Heart left ventricle (tissue), 16 donors: ENCODE data around the gene SEMA4D. TPM values are rescaled to one million over a fixed set of nuclear protein-coding genes. Genes with fewer than 3 reads are reported as not detected.
A peak's percentile ranks its signal among the peaks of the same experiment; 100 is the strongest.

Experiments
- ATAC-seq, 4 donors: fragments of 200-7000 bp; cut with Tn5 transposase; one replicate each; pipeline ENCODE4 v1.9.1; 2020 to 2022; ENCODE audit warnings: moderate library complexity in 4 of 4, mild to moderate bottlenecking in 3 of 4, moderate number of reproducible peaks in 1 of 4
- DNase-seq, 5 donors: peaks; one replicate each; pipeline ENCODE4 v3.0.0-alpha.2; 2020
- H3K27ac ChIP-seq, 12 donors: fragments of 200-600 bp; sonication (generic) in 4 of 12; one replicate each; pipeline versions ENCODE4 v1.5.0 to v1.8.0; 2016 to 2022; ENCODE audit warnings: mild to moderate bottlenecking in 2 of 12
- H3K27me3 ChIP-seq, 9 donors: fragments of 200-600 bp; sonication (generic) in 2 of 9; one replicate each; pipeline versions ENCODE4 v1.5.1 to v1.8.0; 2016 to 2022; ENCODE audit warnings: mild to moderate bottlenecking in 3 of 9
- H3K36me3 ChIP-seq, 9 donors: fragments of 200-600 bp; sonication (generic) in 2 of 9; one replicate each; pipeline versions ENCODE4 v1.5.0 to v1.8.0; 2018 to 2022; ENCODE audit warnings: mild to moderate bottlenecking in 2 of 9
- H3K4me1 ChIP-seq, 12 donors: fragments of 200-600 bp; sonication (generic) in 4 of 12; one replicate each; pipeline versions ENCODE4 v1.5.0 to v1.8.0; 2016 to 2022; ENCODE audit warnings: mild to moderate bottlenecking in 3 of 12
- H3K4me3 ChIP-seq, 12 donors: fragments of 200-600 bp; sonication (generic) in 4 of 12; one replicate each; pipeline versions ENCODE4 v1.5.0 to v1.8.0; 2017 to 2022; ENCODE audit warnings: mild to moderate bottlenecking in 9 of 12, moderate library complexity in 4 of 12
- H3K9me3 ChIP-seq, 12 donors: fragments of 200-600 bp; sonication (generic) in 4 of 12; one replicate each; pipeline versions ENCODE4 v1.5.0 to v1.8.0; 2016 to 2022; ENCODE audit warnings: mild to moderate bottlenecking in 1 of 12
- POLR2A ChIP-seq, 2 donors: fragments of 450-650 bp; IDR thresholded peaks; one replicate each; pipeline ENCODE4 v1.6.1; 2017; ENCODE audit warnings: antibody characterized with exemption in 2 of 2, mild to moderate bottlenecking in 2 of 2, moderate library complexity in 2 of 2
- WGBS, 4 donors: extraction: QIAGEN DNeasy Blood & Tissue Kit in 2 of 4; methylation state at CpG; one replicate each; pipeline versions ENCODE4 v1.1.5 to v1.1.7; 2013 to 2018; 5-methylcytosine and 5-hydroxymethylcytosine counted together
- intact Hi-C, 10 donors: fragments of 100-400 bp; cut with DNase I; formaldehyde crosslinking; loops; one replicate each; pipeline versions ENCODE4 v1.11.1 to v1.14.2; 2022
- polyA plus RNA-seq, 2 donors: library from polyadenylated mRNA; stranded (reverse); fragments of 200-250 nt; gene quantifications; one replicate each; pipeline ENCODE4 v1.2.3, GENCODE V29; 2013
- total RNA-seq, 9 donors: library from RNA; depleted of rRNA in 2 of 9; stranded (reverse); fragments of >200 nt in 2 of 9; fragmentation: NEBNext Ultra II Directional in 3 of 9; extraction: Animal tissue kit (Norgen Biotek cat#: 25700) in 3 of 9; gene quantifications; one replicate each; pipeline versions ENCODE4 v1.1.0 to v1.2.4, GENCODE V29; 2016 to 2023
- TF ChIP-seq, protein P1 (sequence below), 12 donors: fragments of 200-600 bp; sonication (generic) in 4 of 12; IDR thresholded peaks; one replicate each; pipeline versions ENCODE4 v1.5.0 to v1.8.0; 2018 to 2022; ENCODE audit warnings: antibody characterized with exemption in 12 of 12, mild to moderate bottlenecking in 5 of 12
- donor health status: ischemic (EF 13 %, LVEDD 7.1; RV severe dilation, severe dysfunction).
- donor health status: healthy with polysubstance abuse.
- donor health status: DM: no; HTN: yes; CAD: no.
- donor health status: DM: no; HTN: no; CAD: no.
- donor health status: ischemic (EF 25% LVEDD 6.9; RV normal size, moderate dysfunction).
- donor health status: ischemic (EF 25% LVEDD 5.7; RV mildly dilated, moderate dysfunction).
- donor health status: healthy.
- donor health status: DM: yes; HTN: yes; CAD: no.
- donor health status: ischemic (EF 35%, LVEDD 5.7; RV mildly dilated, moderate dysfunction).
- donor health status: nonischemic (EF 11% LVEDD 7.7; RV severe dilation, severe dysfunction).
- donor health status: DM: yes; HTN: yes; CAD: no.
- donor health status: PGD.
- donor health status: ischemic (EF 29% LVEDD 5.4; RV normal size, mild dysfunction).
- donor health status: nonischemic (EF 23%, LVEDD 6.1; RV moderate dilation, normal function).

Gene SEMA4D
- total and polyA plus RNA-seq, 11 donors, result 4.0 to 59.8 (median 20.2) TPM

DNA sequence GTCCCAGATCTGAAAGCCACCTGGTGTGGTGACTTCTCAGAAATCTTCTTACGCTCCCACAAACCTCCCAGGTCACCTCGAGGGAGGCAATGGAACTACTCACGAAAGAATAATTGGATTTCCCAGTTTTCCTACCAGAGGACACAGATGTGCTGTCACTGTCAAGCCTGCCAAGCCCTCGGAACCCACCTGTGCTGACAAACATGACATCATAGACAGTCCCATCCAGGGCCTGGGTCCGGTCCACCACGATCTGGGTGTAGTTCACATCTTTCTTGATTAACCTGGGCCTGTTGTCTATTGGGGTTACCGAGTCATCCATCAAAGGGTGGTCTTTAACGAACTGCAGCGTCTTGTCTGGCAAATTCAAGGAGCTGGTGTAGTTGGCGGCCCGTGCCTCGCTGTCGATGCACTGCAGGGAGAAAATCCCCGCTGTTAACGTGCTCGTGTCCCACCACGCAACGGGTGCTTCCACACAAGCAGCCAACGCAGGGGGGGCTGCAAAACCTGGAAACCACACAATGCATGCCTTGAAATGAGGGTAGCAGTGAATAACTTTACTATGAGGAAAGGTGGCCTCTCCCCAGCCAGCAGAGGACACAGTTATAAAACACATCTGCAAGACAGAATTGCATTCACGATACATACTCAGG, 110.6 kb downstream of the SEMA4D start:
- Histone ChIP-seq H3K4me1 (peaks cover 0 to 22% (median 3%) of the 10 kb centered on the region in 12 donors), H3K36me3 (peaks cover 0 to 95% (median 15%) of the 10 kb centered on the region in 9 donors), H3K27ac (peak overlapping the region in 5 of 12 donors; percentile 25 to 83 (median 41)), H3K27me3 (no peaks in the 10 kb centered on the region), H3K4me3 (no peak overlapping the region), H3K9me3 (no peaks in the 10 kb centered on the region)
- ATAC-seq (no peak), DNase-seq (no peak)
- no peak for TF ChIP-seq POLR2A (IDR thresholded peaks at IDR 0.05)
- TF ChIP-seq, protein P1, sequence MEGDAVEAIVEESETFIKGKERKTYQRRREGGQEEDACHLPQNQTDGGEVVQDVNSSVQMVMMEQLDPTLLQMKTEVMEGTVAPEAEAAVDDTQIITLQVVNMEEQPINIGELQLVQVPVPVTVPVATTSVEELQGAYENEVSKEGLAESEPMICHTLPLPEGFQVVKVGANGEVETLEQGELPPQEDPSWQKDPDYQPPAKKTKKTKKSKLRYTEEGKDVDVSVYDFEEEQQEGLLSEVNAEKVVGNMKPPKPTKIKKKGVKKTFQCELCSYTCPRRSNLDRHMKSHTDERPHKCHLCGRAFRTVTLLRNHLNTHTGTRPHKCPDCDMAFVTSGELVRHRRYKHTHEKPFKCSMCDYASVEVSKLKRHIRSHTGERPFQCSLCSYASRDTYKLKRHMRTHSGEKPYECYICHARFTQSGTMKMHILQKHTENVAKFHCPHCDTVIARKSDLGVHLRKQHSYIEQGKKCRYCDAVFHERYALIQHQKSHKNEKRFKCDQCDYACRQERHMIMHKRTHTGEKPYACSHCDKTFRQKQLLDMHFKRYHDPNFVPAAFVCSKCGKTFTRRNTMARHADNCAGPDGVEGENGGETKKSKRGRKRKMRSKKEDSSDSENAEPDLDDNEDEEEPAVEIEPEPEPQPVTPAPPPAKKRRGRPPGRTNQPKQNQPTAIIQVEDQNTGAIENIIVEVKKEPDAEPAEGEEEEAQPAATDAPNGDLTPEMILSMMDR (IDR thresholded peaks at IDR 0.05), result no peak
- WGBS, 4 donors, result 95 to 96% (median 95%) methylated on average over 20 of the region's 20 CpGs
- intact Hi-C loops, result loop anchor here in 4 of 10 donors (2.0 to 10.0 kb wide), 4 partner anchors 19 to 167 kb away; no protein-coding TSS in a partner anchor

DNA sequence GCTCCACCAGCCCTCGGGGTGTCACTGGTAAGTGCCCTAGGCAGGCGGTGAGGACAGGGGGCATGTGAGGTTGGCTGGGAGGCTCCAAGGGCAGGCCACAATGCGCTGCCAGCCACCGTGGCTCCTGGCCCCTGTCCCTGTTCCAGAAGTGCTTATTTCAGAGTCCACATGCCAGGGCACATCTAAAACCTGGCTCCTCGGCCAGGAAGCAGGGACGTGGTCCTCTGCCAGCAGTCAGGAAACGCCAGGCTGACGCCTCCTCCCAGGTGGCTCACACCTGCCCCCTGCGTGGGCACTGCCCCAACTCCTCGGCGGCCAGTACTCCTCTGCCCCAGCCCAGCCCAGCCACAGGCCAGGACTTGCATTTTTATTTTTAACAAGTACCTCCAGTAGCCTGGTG, 111.1 kb downstream of the SEMA4D start:
- Histone ChIP-seq H3K36me3 (peaks cover 0 to 95% (median 12%) of the 10 kb centered on the region in 9 donors), H3K9me3 (no peaks in the 10 kb centered on the region), H3K27ac (no peak overlapping the region), H3K27me3 (no peaks in the 10 kb centered on the region), H3K4me3 (no peak overlapping the region), H3K4me1 (peaks cover 0 to 22% (median 3%) of the 10 kb centered on the region in 12 donors)
- no peak for TF ChIP-seq POLR2A (IDR thresholded peaks at IDR 0.05)
- TF ChIP-seq, protein P1 (IDR thresholded peaks at IDR 0.05), result no peak
- intact Hi-C loops, result loop anchor here in 4 of 10 donors (2.0 to 10.0 kb wide), 4 partner anchors 20 to 168 kb away; no protein-coding TSS in a partner anchor
- WGBS, 4 donors, result 59 to 80% (median 68%) methylated on average over 9 to 11 of the region's 11 CpGs
- ATAC-seq (peak; percentile 63 to 87 (median 82)), DNase-seq (peak in 4 of 5 donors; percentile 29 to 79 (median 48))

DNA sequence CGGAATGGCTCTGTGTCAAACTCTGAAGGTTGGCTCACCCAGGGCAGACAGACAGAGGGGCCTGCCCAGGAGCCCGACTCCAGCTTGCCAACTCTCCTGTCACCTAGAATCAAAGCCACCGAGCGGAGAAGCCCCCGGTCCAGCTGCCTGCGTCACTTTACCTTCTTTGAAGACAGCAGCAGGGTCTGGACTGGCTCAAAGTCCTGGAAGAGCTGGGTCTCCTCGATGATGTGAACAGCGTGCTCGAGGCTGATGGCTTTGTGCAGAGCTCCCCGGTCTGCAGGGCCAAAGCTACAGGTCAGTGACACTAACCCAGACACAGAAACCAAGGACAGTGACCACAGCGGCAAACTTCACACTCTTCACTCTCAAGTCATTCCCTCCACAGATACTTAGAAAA, 111.7 kb downstream of the SEMA4D start:
- Histone ChIP-seq H3K27me3 (no peaks in the 10 kb centered on the region), H3K4me3 (no peak overlapping the region), H3K27ac (no peak overlapping the region), H3K9me3 (no peaks in the 10 kb centered on the region), H3K4me1 (peaks cover 0 to 22% (median 3%) of the 10 kb centered on the region in 12 donors), H3K36me3 (peaks cover 0 to 94% (median 12%) of the 10 kb centered on the region in 9 donors)
- WGBS, 4 donors, result 88 to 97% (median 91%) methylated on average over 8 to 11 of the region's 11 CpGs
- ATAC-seq (no peak), DNase-seq (no peak)
- intact Hi-C loops, result loop anchor here in 4 of 10 donors (2.0 to 10.0 kb wide), 4 partner anchors 21 to 169 kb away; no protein-coding TSS in a partner anchor
- TF ChIP-seq, protein P1 (IDR thresholded peaks at IDR 0.05), result no peak

DNA sequence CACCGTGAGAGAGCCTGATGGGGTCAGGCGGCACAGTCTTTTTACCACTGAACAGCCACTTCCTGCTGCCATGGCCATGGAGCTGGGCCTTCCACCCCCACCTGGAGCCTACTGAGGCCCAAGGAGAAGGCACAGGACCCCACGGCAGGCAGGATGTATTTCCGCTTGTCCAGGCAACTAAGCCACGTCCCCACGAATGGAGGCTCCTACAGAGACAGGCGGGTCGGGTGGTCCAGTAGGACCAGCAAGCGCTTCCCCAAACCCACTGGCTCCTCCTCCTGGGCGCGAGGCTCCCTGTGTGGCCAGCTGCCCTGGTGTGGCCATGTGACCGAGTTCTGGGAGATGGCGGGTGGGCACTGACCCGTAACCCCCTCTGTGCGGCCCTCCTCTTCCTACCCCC, 113.1 kb downstream of the SEMA4D start:
- intact Hi-C loops, result loop anchor here in 4 of 10 donors (10.0 kb wide), 3 partner anchors 60 to 170 kb away; no protein-coding TSS in a partner anchor

More for the DNA sequence above, 113.1 kb downstream of the SEMA4D start:
- Histone ChIP-seq H3K36me3 (peaks cover 0 to 88% (median under 1%) of the 10 kb centered on the region in 9 donors), H3K27me3 (no peaks in the 10 kb centered on the region), H3K9me3 (no peaks in the 10 kb centered on the region), H3K27ac (no peak overlapping the region), H3K4me3 (no peak overlapping the region), H3K4me1 (peaks cover 0 to 24% (median 3%) of the 10 kb centered on the region in 12 donors)
- no peak for TF ChIP-seq POLR2A (IDR thresholded peaks at IDR 0.05)
- TF ChIP-seq, protein P1 (IDR thresholded peaks at IDR 0.05), result no peak
- WGBS, 4 donors, result 95 to 98% (median 95%) methylated on average over 14 to 15 of the region's 15 CpGs
- DNase-seq (no peak), ATAC-seq (no peak)
